Ovary (tissue), 9 donors: ENCODE data around the gene GFER. TPM values are rescaled to one million over a fixed set of nuclear protein-coding genes. Genes with fewer than 3 reads are reported as not detected.
"Not testable (repeated sequence)": the region's sequence is repeated elsewhere in the genome, so short reads cannot be mapped to it uniquely, and the experiment has no call there.

Experiments used
- DNase-seq, 5 donors: peaks; one replicate each; pipeline ENCODE4 v3.0.0-alpha.2; 2019 to 2020
- H3K27ac ChIP-seq, 2 donors: fragments of 200-600 bp; one replicate each; pipeline versions ENCODE4 v1.5.1 to v1.8.0; 2019 to 2022
- H3K27me3 ChIP-seq: fragments of 200-600 bp; one replicate; pipeline ENCODE4 v1.8.0; 2022
- H3K36me3 ChIP-seq: fragments of 200-600 bp; sonication (generic); one replicate; pipeline ENCODE4 v1.5.1; 2019
- H3K4me1 ChIP-seq: one replicate; pipeline ENCODE4 v1.8.1; 2013; ENCODE audit warnings: mild to moderate bottlenecking, moderate library complexity; ENCODE audit not compliant: insufficient read depth
- H3K4me3 ChIP-seq: fragments of 200-600 bp; sonication (generic); one replicate; pipeline ENCODE4 v1.5.1; 2017
- H3K9me3 ChIP-seq, 2 donors: fragments of 200-600 bp in 1 of 2; sonication (generic) in 1 of 2; one replicate each; pipeline versions ENCODE4 v1.5.1 to v1.8.1; 2013 to 2019; ENCODE audit warnings: mild to moderate bottlenecking in 1 of 2, moderate library complexity in 1 of 2
- EP300 ChIP-seq: sonication (generic); formaldehyde crosslinking; IDR thresholded peaks from one replicate; pipeline ENCODE4 v1.6.1; 2017; ENCODE audit warnings: antibody characterized with exemption
- POLR2A ChIP-seq: fragments of 450-650 bp; IDR thresholded peaks from one replicate; pipeline ENCODE4 v1.6.1; 2017; ENCODE audit warnings: antibody characterized with exemption, mild to moderate bottlenecking, moderate library complexity
- WGBS, 3 donors: extraction: QIAGEN DNeasy Blood & Tissue Kit in 1 of 3; methylation state at CpG; one replicate each; pipeline versions ENCODE4 v1.1.5 to v1.1.7; 2013 to 2017; 5-methylcytosine and 5-hydroxymethylcytosine counted together
- intact Hi-C, 4 donors: fragments of 100-400 bp; cut with DNase I; formaldehyde crosslinking; loops; one replicate each; pipeline versions ENCODE4 v1.11.0 to v1.15.1; 2022 to 2023
- polyA plus RNA-seq, 2 donors: library from polyadenylated mRNA; stranded (reverse); fragments of 200-250 nt in 1 of 2; fragments of 350-450 nt in 1 of 2; fragmentation: Illumina TruSeq in 1 of 2; extraction: RNeasy Lipid Tissue Mini Kit (QIAGEN cat#74804) in 1 of 2; gene quantifications; one replicate each; pipeline ENCODE4 v1.2.3, GENCODE V29; 2013 to 2014
- total RNA-seq, 7 donors: library from RNA; depleted of rRNA in 2 of 7; stranded (reverse); fragments of >200 nt in 2 of 7; fragmentation: NEBNext Ultra II Directional in 3 of 7; extraction: Animal tissue kit (Norgen Biotek cat#: 25700) in 3 of 7; gene quantifications; one replicate each; pipeline versions ENCODE4 v1.1.0 to v1.2.4, GENCODE V29; 2016 to 2023
- TF ChIP-seq, protein P1 (sequence below), 3 donors: fragments of 450-650 bp in 2 of 3; fragments of 200-600 bp in 1 of 3; IDR thresholded peaks; one replicate each; pipeline versions ENCODE4 v1.5.1 to v1.8.0; 2016 to 2022; ENCODE audit warnings: antibody characterized with exemption in 3 of 3, mild to moderate bottlenecking in 1 of 3
- donor health status: DM: no; HTN: no; CAD: no; lungs with moderate emphysema.
- donor health status: DM: no; HTN: no; CAD: no.
- donor health status: Bipolar disorder and iron deficiency.
- donor health status: DM: yes; HTN: yes; CAD: no.
- donor health status: DM: no; HTN: no; CAD: no.
- donor health status: DM: yes; HTN: yes; CAD: no.

Gene GFER
- total and polyA plus RNA-seq, 9 donors = 6.1 to 18.5 (median 14.0) TPM

GRCh38 chr16:2032285-2033056 is 48.5 kb downstream of the GFER start:
- TF ChIP-seq POLR2A (no peak), EP300 (no peak)
- TF ChIP-seq, protein P1, sequence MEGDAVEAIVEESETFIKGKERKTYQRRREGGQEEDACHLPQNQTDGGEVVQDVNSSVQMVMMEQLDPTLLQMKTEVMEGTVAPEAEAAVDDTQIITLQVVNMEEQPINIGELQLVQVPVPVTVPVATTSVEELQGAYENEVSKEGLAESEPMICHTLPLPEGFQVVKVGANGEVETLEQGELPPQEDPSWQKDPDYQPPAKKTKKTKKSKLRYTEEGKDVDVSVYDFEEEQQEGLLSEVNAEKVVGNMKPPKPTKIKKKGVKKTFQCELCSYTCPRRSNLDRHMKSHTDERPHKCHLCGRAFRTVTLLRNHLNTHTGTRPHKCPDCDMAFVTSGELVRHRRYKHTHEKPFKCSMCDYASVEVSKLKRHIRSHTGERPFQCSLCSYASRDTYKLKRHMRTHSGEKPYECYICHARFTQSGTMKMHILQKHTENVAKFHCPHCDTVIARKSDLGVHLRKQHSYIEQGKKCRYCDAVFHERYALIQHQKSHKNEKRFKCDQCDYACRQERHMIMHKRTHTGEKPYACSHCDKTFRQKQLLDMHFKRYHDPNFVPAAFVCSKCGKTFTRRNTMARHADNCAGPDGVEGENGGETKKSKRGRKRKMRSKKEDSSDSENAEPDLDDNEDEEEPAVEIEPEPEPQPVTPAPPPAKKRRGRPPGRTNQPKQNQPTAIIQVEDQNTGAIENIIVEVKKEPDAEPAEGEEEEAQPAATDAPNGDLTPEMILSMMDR (IDR thresholded peaks at IDR 0.05) = no peak

DNA sequence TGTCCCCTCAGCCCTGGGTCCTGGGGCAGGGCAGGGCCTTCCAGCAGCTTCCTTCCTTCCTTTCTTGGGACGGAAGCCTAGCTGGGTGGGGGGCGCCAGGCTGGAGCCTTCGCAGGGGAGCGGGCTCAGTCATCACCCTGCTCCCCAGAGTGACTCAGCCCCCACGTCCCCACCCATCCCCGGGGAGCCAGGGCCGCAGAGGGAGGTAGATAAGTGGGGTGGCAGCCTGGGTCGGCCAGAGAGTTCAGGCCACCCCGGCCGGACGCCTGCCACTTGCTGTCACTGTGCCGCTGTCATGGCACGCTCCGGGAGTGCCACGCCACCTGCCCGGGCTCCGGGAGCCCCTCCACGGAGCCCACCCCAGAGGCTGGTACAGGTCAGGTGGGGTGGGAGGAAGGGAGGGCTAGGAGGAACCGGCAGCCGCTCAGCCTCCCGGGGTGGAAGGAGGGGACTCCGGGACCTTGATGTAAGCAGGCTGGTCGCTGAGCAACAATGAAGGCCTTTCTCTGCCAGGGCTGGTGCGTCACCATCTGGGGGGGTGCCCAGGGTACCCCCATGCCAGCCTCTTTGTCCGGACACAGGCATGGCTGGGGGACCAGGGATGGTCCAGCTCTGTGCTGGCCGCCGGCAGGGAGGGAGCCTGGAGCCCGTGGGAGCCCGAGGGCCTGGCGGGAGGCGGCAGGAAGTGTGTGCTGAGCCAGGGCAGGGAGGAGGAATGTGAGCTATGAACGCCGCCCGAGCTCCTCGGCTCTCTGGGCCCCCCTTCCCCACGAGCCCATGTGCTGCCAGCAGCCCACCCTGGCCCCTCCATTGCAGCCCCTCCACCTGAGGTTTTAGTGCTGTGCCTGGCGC is 49.3 kb downstream of the GFER start:
- H3K4me3 ChIP-seq = peak overlapping the region; percentile 17
- no peaks in the 10 kb centered on the region for H3K9me3 ChIP-seq
- TF ChIP-seq EP300 = no peak
- TF ChIP-seq, protein P1 (IDR thresholded peaks at IDR 0.05) = no peak
- TF ChIP-seq POLR2A = no peak
- peaks cover 50% of the 10 kb centered on the region for H3K4me1 ChIP-seq
- WGBS, 3 donors = 17 to 21% (median 19%) methylated on average over 30 to 37 of the region's 37 CpGs
- DNase-seq = peak in 4 of 5 donors; percentile 72 to 82 (median 78)
- no peaks in the 10 kb centered on the region for H3K27me3 ChIP-seq
- peak overlapping the region; percentile 74 to 82 for H3K27ac ChIP-seq
- H3K36me3 ChIP-seq = no peaks in the 10 kb centered on the region
- intact Hi-C loops = no loop called here

More at GRCh38 chr16:2032285-2033056, 48.5 kb downstream of the GFER start:
- no peaks in the 10 kb centered on the region for H3K9me3 ChIP-seq
- peak overlapping the region; percentile 74 to 82 for H3K27ac ChIP-seq
- DNase-seq = no peak
- intact Hi-C loops = no loop called here
- H3K27me3 ChIP-seq = no peaks in the 10 kb centered on the region
- WGBS, 3 donors = 74 to 80% (median 76%) methylated on average over 14 to 15 of the region's 15 CpGs
- peaks cover 49% of the 10 kb centered on the region for H3K4me1 ChIP-seq
- peak overlapping the region; percentile 17 for H3K4me3 ChIP-seq
- H3K36me3 ChIP-seq = no peaks in the 10 kb centered on the region

DNA sequence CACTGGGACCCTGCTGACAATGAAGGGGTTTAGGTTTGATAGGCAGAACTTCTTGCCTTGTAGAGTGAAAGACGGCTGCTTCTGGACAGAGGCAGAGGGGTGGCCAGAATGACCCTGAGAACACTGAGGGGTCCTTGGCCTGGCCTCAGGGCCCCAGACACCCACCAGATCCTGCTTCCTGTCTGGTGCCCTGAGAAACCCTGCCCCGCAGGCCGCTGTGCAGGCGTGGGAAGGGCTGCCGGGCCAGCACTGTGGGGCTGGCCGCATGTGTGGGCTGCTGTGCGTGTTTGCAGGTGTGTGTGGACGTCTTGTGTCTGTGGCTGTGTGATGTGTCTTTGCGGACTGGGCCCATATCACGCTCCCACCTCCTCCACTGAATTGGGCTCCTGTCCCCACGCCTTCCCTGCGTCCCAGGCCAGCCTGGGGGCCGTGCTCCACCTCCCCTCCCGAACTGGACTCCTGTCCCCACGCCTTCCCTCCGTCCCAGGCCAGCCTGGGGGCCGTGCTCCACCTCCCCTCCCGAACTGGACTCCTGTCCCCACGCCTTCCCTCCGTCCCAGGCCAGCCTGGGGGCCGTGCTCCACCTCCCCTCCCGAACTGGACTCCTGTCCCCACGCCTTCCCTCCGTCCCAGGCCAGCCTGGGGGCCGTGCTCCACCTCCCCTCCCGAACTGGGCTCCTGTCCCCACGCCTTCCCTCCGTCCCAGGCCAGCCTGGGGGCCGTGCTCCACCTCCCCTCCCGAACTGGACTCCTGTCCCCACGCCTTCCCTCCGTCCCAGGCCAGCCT is 50.1 kb downstream of the GFER start:
- Histone ChIP-seq H3K4me3 (peak overlapping the region; percentile 17), H3K27ac (peak overlapping the region; percentile 74 to 92), H3K4me1 (peaks cover 54% of the 10 kb centered on the region)
- H3K27me3 ChIP-seq, H3K9me3 ChIP-seq, H3K36me3 ChIP-seq, intact Hi-C loops, DNase-seq: not testable (repeated sequence)
- WGBS, 3 donors = 37 to 41% (median 40%) methylated on average over 14 to 16 of the region's 32 CpGs

DNA sequence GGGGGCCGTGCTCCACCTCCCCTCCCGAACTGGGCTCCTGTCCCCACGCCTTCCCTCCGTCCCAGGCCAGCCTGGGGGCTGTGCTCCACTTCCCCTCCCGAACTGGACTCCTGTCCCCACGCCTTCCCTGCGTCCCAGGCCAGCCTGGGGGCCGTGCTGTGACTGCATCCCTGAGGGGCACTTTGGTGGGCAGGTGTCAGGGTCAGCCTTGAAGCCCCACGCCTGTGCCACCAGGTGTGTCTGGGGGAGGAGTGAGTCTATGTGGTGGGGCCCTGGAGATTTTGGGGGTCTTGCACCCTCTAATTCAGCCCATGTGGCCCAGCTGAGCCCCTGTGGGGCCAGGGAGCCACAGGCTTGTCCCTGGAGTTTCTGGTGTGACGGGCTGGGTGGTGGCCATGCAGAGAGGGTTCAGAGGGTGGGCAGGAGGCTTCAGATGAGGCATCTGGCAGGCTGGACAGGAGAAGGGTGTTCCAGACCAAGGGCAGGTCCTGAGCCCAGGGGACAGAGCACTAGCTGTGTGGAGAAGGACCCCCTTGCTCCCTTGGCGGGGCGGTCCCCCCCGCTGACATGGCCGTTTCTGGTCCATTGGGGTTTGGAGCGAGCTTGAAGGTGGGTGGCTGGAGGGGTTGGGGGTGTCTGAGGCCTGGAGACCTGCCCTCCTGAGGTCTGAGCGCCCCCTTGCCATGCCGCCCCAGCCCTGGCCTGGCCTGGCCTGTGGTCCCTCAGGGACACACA is 50.9 kb downstream of the GFER start:
- Histone ChIP-seq H3K4me3 (no peak overlapping the region), H3K4me1 (peaks cover 57% of the 10 kb centered on the region), H3K27me3 (no peaks in the 10 kb centered on the region), H3K27ac (peak overlapping the region; percentile 23 to 92), H3K9me3 (no peaks in the 10 kb centered on the region), H3K36me3 (no peaks in the 10 kb centered on the region)
- intact Hi-C loops = no loop called here
- TF ChIP-seq, protein P1 (IDR thresholded peaks at IDR 0.05) = no peak
- no peak for TF ChIP-seq EP300
- no peak for TF ChIP-seq POLR2A
- WGBS, 3 donors = 83 to 87% (median 84%) methylated on average over 13 to 16 of the region's 17 CpGs
- peak in 1 of 5 donors; percentile 52 for DNase-seq
